A549 (cell line): ENCODE results near the gene DCDC2. TPM values are rescaled to one million over a fixed set of nuclear protein-coding genes. Genes with fewer than 3 reads are reported as not detected.

Experiments used
- ATAC-seq, 2 experiments: fragments of 200-7000 bp in 1 of 2; fragments of >200 bp in 1 of 2; cut with Nextera tagmentation in 1 of 2; cut with Tn5 transposase in 1 of 2; 3 replicates each; pipeline versions ENCODE4 v1.8.0 to v1.9.1; 2018 to 2020; ENCODE audit warnings: mild to moderate bottlenecking in 1 of 2, moderate library complexity in 1 of 2
- CTCF ChIA-PET: fragments of 300-600 bp; sonication (Branson Sonifier 250); formaldehyde crosslinking; extraction: SDS; loops from one replicate; lab custom pipeline; 2021; ENCODE audit warnings: antibody characterized with exemption, inconsistent platforms; lab: Yijun Ruan, JAX
- POLR2A ChIA-PET: fragments of 350-600 bp; formaldehyde crosslinking; extraction: SDS; loops from one replicate; lab custom pipeline; 2021; ENCODE audit warnings: antibody characterized with exemption, inconsistent platforms; lab: Yijun Ruan, JAX
- DNase-seq, 2 experiments: peaks; one replicate each; pipeline versions ENCODE4 v3.0.0 to v3.0.0-alpha.2; 2011 to 2016; ENCODE audit warnings: low read depth in 1 of 2, low spot score in 1 of 2
- FAIRE-seq: peaks from 2 replicates; lab custom pipeline; 2011; peaks lifted over from hg19 to GRCh38; lab: Jason Lieb, UNC
- H3K27ac ChIP-seq, 2 experiments: fragments of >200 bp; sonication (Bioruptor Twin); formaldehyde crosslinking; 3 replicates each; pipeline ENCODE4 v1.5.1; 2016 to 2017
- H3K4me1 ChIP-seq: fragments of >200 bp; sonication (Bioruptor Twin); formaldehyde crosslinking; 3 replicates; pipeline ENCODE4 v1.6.1; 2016
- H3K4me2 ChIP-seq: fragments of >200 bp; sonication (Bioruptor Twin); formaldehyde crosslinking; 3 replicates; pipeline ENCODE4 v1.6.1; 2016
- H3K4me3 ChIP-seq: fragments of >200 bp; sonication (Bioruptor Twin); formaldehyde crosslinking; 3 replicates; pipeline ENCODE4 v1.5.1; 2016
- H3K9me3 ChIP-seq: fragments of >200 bp; sonication (Bioruptor Twin); formaldehyde crosslinking; 3 replicates; pipeline ENCODE4 v1.6.1; 2016
- CEBPB ChIP-seq, 2 experiments: fragments of >200 bp in 1 of 2; sonication (Bioruptor Twin) in 1 of 2; formaldehyde crosslinking in 1 of 2; IDR thresholded peaks; 2 replicates each; pipeline ENCODE4 v1.6.1; 2012 to 2016
- CHD4 ChIP-seq: fragments of 200-600 bp; sonication (generic); IDR thresholded peaks from 2 replicates; pipeline ENCODE4 v1.6.1; 2016; ENCODE audit warnings: antibody characterized with exemption, mild to moderate bottlenecking, borderline replicate concordance
- EHF ChIP-seq: fragments of 250-450 bp; sonication (Bioruptor Pico); IDR thresholded peaks from 2 replicates; pipeline ENCODE4 v1.5.0; 2020; ENCODE audit warnings: mild to moderate bottlenecking
- EHMT2 ChIP-seq: fragments of 200-600 bp; sonication (generic); IDR thresholded peaks from 2 replicates; pipeline ENCODE4 v1.6.1; 2016; ENCODE audit warnings: antibody characterized with exemption, low read depth, mild to moderate bottlenecking, moderate library complexity
- EP300 ChIP-seq, 2 experiments: fragments of >200 bp; sonication (Bioruptor Twin); formaldehyde crosslinking; IDR thresholded peaks; 2 replicates in 1 of 2; 3 replicates in 1 of 2; pipeline ENCODE4 v1.6.1; 2016 to 2017
- ESRRA ChIP-seq: fragments of 150-350 bp; IDR thresholded peaks from 2 replicates; pipeline ENCODE4 v1.6.1; 2014; ENCODE audit warnings: mild to moderate bottlenecking, low read length, borderline replicate concordance
- FOSL2 ChIP-seq, 2 experiments: fragments of 450-650 bp in 1 of 2; fragments of >200 bp in 1 of 2; sonication (Bioruptor Twin) in 1 of 2; formaldehyde crosslinking; IDR thresholded peaks; 2 replicates each; pipeline versions ENCODE4 v1.5.0 to v1.6.1; 2016 to 2020; ENCODE audit warnings: mild to moderate bottlenecking in 1 of 2, moderate library complexity in 1 of 2
- FOXS1 ChIP-seq: fragments of 250-450 bp; sonication (Bioruptor Pico); IDR thresholded peaks from 2 replicates; pipeline ENCODE4 v1.5.0; 2020; ENCODE audit warnings: mild to moderate bottlenecking, moderate library complexity
- GATA3 ChIP-seq: IDR thresholded peaks from 2 replicates; pipeline ENCODE4 v1.6.1; 2012; ENCODE audit warnings: borderline replicate concordance
- HOXB13 ChIP-seq: fragments of 250-450 bp; sonication (Bioruptor Pico); IDR thresholded peaks from 2 replicates; pipeline ENCODE4 v1.5.0; 2020; ENCODE audit warnings: low read depth, mild to moderate bottlenecking, moderate library complexity
- HOXB5 ChIP-seq: fragments of 250-450 bp; sonication (Bioruptor Pico); IDR thresholded peaks from 2 replicates; pipeline ENCODE4 v1.5.0; 2020; ENCODE audit warnings: mild to moderate bottlenecking, moderate library complexity
- JUN ChIP-seq, 2 experiments: fragments of >200 bp; sonication (Bioruptor Twin); formaldehyde crosslinking; IDR thresholded peaks; 2 replicates in 1 of 2; 3 replicates in 1 of 2; pipeline ENCODE4 v1.6.1; 2016 to 2017
- JUNB ChIP-seq: fragments of >200 bp; sonication (Bioruptor Twin); formaldehyde crosslinking; IDR thresholded peaks from 2 replicates; pipeline ENCODE4 v1.6.1; 2016
- MYC ChIP-seq: IDR thresholded peaks from 2 replicates; pipeline ENCODE4 v1.6.1; 2012; ENCODE audit warnings: mild to moderate bottlenecking, inconsistent platforms, low read length, improper control_type of control experiment, borderline replicate concordance
- RAD21 ChIP-seq, 2 experiments: fragments of >200 bp in 1 of 2; sonication (Bioruptor Twin) in 1 of 2; formaldehyde crosslinking in 1 of 2; IDR thresholded peaks in 1 of 2; conservative IDR thresholded peaks in 1 of 2; 2 replicates in 1 of 2; 3 replicates in 1 of 2; pipeline ENCODE4 v1.6.1; 2012 to 2018; ENCODE audit warnings: inconsistent platforms in 1 of 2
- SMC3 ChIP-seq: fragments of >200 bp; sonication (Bioruptor Twin); formaldehyde crosslinking; IDR thresholded peaks from 3 replicates; pipeline ENCODE4 v1.6.1; 2018; ENCODE audit warnings: inconsistent platforms
- SREBF2 ChIP-seq: fragments of 450-650 bp; IDR thresholded peaks from 2 replicates; pipeline ENCODE4 v1.6.1; 2014; ENCODE audit warnings: mild to moderate bottlenecking, moderate library complexity
- TP53 ChIP-seq: fragments of 250-450 bp; sonication (Bioruptor Pico); IDR thresholded peaks from 2 replicates; pipeline ENCODE4 v1.5.0; 2021; ENCODE audit warnings: mild to moderate bottlenecking, moderate library complexity
- ZFP36 ChIP-seq: fragments of 450-650 bp; IDR thresholded peaks from 2 replicates; pipeline ENCODE4 v1.6.1; 2014; ENCODE audit warnings: borderline replicate concordance; ENCODE audit not compliant: partially characterized antibody
- WGBS: methylation state at CpG from one replicate; pipeline ENCODE4 v1.1.6; 2017; ENCODE audit errors: missing lambda C conversion rate; 5-methylcytosine and 5-hydroxymethylcytosine counted together
- polyA plus RNA-seq, 4 experiments: library from polyadenylated mRNA; depleted of rRNA in 3 of 4; stranded (reverse); fragments of >200 nt; fragmentation: RNase III in 1 of 4; extraction: RNeasy Plus Mini Kit Qiagen cat#74134 plus additional on column Dnase treatment in 1 of 4; gene quantifications; 2 replicates in 3 of 4; 3 replicates in 1 of 4; pipeline ENCODE4 v1.2.3, GENCODE V29; 2011 to 2017
- TF ChIP-seq, protein P1 (sequence below): IDR thresholded peaks from 2 replicates; pipeline ENCODE4 v1.6.1; 2012
- TF ChIP-seq, protein P2 (sequence below): IDR thresholded peaks from 2 replicates; pipeline ENCODE4 v1.6.1; 2012
- TF ChIP-seq, protein P3 (sequence below): fragments of >200 bp; sonication (Bioruptor Twin); formaldehyde crosslinking; IDR thresholded peaks from 3 replicates; pipeline ENCODE4 v1.5.1; 2016
- TF ChIP-seq, protein P4 (sequence below): fragments of 250-450 bp; sonication (Bioruptor Pico); IDR thresholded peaks from 2 replicates; pipeline ENCODE4 v1.5.0; 2021; ENCODE audit warnings: mild to moderate bottlenecking, moderate library complexity, borderline replicate concordance
- TF ChIP-seq, protein P5 (sequence below): fragments of >200 bp; sonication (Bioruptor Twin); formaldehyde crosslinking; IDR thresholded peaks from 2 replicates; pipeline ENCODE4 v1.6.1; 2016
- TF ChIP-seq, protein P6 (sequence below): fragments of >200 bp; sonication (Bioruptor Twin); formaldehyde crosslinking; IDR thresholded peaks from 3 replicates; pipeline ENCODE4 v1.6.1; 2016
- TF ChIP-seq, protein P7 (sequence below): fragments of 250-450 bp; sonication (Bioruptor Pico); IDR thresholded peaks from 2 replicates; pipeline ENCODE4 v1.5.0; 2020; ENCODE audit warnings: low read depth, mild to moderate bottlenecking, moderate library complexity
- TF ChIP-seq, protein P8 (sequence below): IDR thresholded peaks from 2 replicates; pipeline ENCODE4 v1.6.1; 2012; ENCODE audit warnings: low read depth, borderline replicate concordance

The DCDC2 gene
- polyA plus RNA-seq, 2 of the 4 experiments (the other 2 are of a cell fraction) = 9.1 to 9.4 TPM

DNA sequence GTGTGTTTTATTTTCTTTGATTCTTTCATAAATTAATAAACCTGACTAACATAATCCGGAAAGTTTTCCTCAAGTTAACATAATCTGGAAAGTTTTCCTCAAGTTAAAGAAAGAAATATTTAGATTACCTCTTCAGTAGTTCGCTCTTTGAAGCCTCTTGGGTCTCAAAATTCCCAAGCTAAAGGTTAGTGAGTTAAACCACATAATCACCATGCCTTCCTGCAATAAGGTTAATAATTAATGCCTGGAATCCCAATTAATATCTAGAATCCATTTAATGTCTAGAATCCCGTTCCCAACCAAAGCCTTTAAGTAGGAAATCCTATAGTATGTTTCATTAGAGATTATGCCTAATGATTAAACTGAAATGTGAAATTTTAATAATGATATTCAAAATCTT is 12.9 kb downstream of the DCDC2 start (continued):
- TF ChIP-seq TP53 (CRISPR knock-in tag) = no peak

DNA sequence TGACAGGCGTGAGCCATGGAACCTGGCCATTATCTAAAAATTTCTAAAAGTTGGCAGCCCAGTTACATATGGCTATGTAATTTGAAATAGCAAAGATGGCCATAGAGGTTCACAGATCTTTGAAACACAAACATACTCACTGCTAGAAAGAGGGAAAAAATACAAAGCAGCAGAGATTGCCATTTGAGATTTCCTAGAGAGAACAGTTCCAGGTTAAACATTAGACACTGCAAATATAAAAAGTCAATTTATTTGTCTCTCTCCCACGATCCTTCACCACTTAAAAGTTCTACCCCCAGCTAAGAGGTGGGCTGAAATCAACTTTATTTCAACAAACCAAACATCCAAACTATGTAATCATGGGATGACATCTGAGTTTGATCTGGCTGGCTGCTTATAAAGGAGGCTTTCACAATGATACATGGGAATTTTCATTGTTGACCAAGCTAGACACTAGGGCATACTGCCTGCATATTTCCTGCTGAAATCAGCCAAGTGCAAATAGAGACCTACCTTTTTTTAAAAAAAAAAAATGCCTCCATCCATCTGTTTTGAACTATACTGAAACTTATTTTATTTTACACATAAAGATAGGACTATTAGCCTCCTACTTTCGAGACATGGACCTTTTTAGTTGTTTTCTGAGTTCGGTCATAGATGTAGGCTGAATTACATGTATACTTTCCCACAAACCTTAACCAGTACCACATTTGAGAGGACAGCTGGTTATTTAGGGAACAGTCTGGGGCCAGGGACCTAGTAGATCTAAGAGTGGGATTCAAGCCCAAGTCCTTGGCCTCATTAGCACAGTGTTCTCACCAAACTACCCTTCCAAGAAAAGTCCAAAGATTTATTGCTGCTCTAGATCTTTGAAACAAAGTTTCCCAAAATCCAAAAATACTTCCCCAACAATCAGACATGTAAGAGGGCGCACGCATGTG is 16.6 kb downstream of the DCDC2 start:
- TF ChIP-seq EHMT2 = no peak
- TF ChIP-seq, protein P1, sequence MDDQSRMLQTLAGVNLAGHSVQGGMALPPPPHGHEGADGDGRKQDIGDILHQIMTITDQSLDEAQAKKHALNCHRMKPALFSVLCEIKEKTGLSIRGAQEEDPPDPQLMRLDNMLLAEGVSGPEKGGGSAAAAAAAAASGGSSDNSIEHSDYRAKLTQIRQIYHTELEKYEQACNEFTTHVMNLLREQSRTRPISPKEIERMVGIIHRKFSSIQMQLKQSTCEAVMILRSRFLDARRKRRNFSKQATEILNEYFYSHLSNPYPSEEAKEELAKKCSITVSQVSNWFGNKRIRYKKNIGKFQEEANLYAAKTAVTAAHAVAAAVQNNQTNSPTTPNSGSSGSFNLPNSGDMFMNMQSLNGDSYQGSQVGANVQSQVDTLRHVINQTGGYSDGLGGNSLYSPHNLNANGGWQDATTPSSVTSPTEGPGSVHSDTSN = 0 out of 2 replicates have a peak, but pooled peaks have one; percentile 52
- TF ChIP-seq MYC = no peak
- TF ChIP-seq SMC3 = peak; percentile 37; the same call in 2 of the 3 replicates
- 0 out of 2 replicates have a peak, but pooled peaks have one; percentile 26 for TF ChIP-seq FOXS1
- TF ChIP-seq JUN (IDR thresholded peaks at IDR 0.05) = peak; percentile 95 to 98
- TF ChIP-seq SREBF2 = no peak
- 0 out of 2 replicates have a peak, but pooled peaks have one; percentile 45 for TF ChIP-seq HOXB13 (CRISPR knock-in tag)
- TF ChIP-seq CEBPB (IDR thresholded peaks at IDR 0.05) = peak; percentile 95 to 97
- TF ChIP-seq HOXB5 (CRISPR knock-in tag) = no peak; the same call in 1 of the 2 replicates
- peak; percentile 90 for TF ChIP-seq JUNB
- no peak for TF ChIP-seq EHF (CRISPR knock-in tag)
- no peak for TF ChIP-seq ESRRA
- TF ChIP-seq, protein P2, sequence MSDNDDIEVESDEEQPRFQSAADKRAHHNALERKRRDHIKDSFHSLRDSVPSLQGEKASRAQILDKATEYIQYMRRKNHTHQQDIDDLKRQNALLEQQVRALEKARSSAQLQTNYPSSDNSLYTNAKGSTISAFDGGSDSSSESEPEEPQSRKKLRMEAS = peak; percentile 49; the same call in 1 of the 2 replicates
- TF ChIP-seq, protein P3, sequence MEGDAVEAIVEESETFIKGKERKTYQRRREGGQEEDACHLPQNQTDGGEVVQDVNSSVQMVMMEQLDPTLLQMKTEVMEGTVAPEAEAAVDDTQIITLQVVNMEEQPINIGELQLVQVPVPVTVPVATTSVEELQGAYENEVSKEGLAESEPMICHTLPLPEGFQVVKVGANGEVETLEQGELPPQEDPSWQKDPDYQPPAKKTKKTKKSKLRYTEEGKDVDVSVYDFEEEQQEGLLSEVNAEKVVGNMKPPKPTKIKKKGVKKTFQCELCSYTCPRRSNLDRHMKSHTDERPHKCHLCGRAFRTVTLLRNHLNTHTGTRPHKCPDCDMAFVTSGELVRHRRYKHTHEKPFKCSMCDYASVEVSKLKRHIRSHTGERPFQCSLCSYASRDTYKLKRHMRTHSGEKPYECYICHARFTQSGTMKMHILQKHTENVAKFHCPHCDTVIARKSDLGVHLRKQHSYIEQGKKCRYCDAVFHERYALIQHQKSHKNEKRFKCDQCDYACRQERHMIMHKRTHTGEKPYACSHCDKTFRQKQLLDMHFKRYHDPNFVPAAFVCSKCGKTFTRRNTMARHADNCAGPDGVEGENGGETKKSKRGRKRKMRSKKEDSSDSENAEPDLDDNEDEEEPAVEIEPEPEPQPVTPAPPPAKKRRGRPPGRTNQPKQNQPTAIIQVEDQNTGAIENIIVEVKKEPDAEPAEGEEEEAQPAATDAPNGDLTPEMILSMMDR = no peak
- TF ChIP-seq, protein P4, sequence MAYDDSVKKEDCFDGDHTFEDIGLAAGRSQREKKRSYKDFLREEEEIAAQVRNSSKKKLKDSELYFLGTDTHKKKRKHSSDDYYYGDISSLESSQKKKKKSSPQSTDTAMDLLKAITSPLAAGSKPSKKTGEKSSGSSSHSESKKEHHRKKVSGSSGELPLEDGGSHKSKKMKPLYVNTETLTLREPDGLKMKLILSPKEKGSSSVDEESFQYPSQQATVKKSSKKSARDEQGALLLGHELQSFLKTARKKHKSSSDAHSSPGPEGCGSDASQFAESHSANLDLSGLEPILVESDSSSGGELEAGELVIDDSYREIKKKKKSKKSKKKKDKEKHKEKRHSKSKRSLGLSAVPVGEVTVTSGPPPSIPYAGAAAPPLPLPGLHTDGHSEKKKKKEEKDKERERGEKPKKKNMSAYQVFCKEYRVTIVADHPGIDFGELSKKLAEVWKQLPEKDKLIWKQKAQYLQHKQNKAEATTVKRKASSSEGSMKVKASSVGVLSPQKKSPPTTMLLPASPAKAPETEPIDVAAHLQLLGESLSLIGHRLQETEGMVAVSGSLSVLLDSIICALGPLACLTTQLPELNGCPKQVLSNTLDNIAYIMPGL (CRISPR knock-in tag) = no peak
- TF ChIP-seq, protein P5, sequence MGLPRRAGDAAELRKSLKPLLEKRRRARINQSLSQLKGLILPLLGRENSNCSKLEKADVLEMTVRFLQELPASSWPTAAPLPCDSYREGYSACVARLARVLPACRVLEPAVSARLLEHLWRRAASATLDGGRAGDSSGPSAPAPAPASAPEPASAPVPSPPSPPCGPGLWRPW = peak; percentile 83
- peak; percentile 100 for TF ChIP-seq GATA3
- peak; percentile 15 to 48; a peak in 2 of 5 replicates for TF ChIP-seq RAD21 (conservative IDR thresholded peaks at IDR 0.05 in 1 of 2, IDR thresholded peaks at IDR 0.05 in 1 of 2)
- TF ChIP-seq FOSL2 (IDR thresholded peaks at IDR 0.05) = peak; percentile 39; the same call in 1 of the 2 replicates
- TF ChIP-seq FOSL2 (CRISPR knock-in tag; IDR thresholded peaks at IDR 0.05) = peak; percentile 92
- TF ChIP-seq, protein P6, sequence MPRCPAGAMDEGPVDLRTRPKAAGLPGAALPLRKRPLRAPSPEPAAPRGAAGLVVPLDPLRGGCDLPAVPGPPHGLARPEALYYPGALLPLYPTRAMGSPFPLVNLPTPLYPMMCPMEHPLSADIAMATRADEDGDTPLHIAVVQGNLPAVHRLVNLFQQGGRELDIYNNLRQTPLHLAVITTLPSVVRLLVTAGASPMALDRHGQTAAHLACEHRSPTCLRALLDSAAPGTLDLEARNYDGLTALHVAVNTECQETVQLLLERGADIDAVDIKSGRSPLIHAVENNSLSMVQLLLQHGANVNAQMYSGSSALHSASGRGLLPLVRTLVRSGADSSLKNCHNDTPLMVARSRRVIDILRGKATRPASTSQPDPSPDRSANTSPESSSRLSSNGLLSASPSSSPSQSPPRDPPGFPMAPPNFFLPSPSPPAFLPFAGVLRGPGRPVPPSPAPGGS = peak; percentile 97
- TF ChIP-seq, protein P7, sequence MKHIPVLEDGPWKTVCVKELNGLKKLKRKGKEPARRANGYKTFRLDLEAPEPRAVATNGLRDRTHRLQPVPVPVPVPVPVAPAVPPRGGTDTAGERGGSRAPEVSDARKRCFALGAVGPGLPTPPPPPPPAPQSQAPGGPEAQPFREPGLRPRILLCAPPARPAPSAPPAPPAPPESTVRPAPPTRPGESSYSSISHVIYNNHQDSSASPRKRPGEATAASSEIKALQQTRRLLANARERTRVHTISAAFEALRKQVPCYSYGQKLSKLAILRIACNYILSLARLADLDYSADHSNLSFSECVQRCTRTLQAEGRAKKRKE (CRISPR knock-in tag) = no peak
- TF ChIP-seq ZFP36 = no peak
- no peak for TF ChIP-seq CHD4
- TF ChIP-seq, protein P8, sequence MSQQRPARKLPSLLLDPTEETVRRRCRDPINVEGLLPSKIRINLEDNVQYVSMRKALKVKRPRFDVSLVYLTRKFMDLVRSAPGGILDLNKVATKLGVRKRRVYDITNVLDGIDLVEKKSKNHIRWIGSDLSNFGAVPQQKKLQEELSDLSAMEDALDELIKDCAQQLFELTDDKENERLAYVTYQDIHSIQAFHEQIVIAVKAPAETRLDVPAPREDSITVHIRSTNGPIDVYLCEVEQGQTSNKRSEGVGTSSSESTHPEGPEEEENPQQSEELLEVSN = no peak
- peak; percentile 97 for TF ChIP-seq EP300 (IDR thresholded peaks at IDR 0.05)
- Histone ChIP-seq H3K27ac (peak overlapping the region; percentile 82 to 90), H3K4me3 (no peak overlapping the region), H3K4me1 (peaks cover 50% of the 10 kb centered on the region), H3K4me2 (peak overlapping the region; percentile 72), H3K9me3 (peaks cover 18% of the 10 kb centered on the region)
- ATAC-seq (peak; percentile 97 to 99), DNase-seq (peak; percentile 65 to 95), FAIRE-seq (peak; percentile 70)
- WGBS = 33% methylated on average over 6 of the region's 6 CpGs
- POLR2A ChIA-PET = interaction anchor here (1.0 to 1.6 kb wide), 3 partner anchors 9 to 28 kb away, joined by 3 to 5 read pairs (median 4); no protein-coding TSS in a partner anchor
- CTCF ChIA-PET = interaction anchor here (1.1 to 2.2 kb wide), 4 partner anchors 12 to 58 kb away, joined by 3 to 10 read pairs (median 5); no protein-coding TSS in a partner anchor
